Neural progenitor cell (in vitro differentiated cells): ENCODE measurements around the gene VPS26B.

Source experiments
- CTCF ChIP-seq: fragments of 200-600 bp; sonication (generic); IDR thresholded peaks from 2 replicates; pipeline ENCODE4 v1.5.1; 2017; ENCODE audit warnings: antibody characterized with exemption, mild to moderate bottlenecking
- EZH2 ChIP-seq: fragments of 200-600 bp; sonication (generic); IDR thresholded peaks from 2 replicates; pipeline ENCODE4 v1.6.1; 2017; ENCODE audit warnings: antibody characterized with exemption, mild to moderate bottlenecking, moderate library complexity

DNA sequence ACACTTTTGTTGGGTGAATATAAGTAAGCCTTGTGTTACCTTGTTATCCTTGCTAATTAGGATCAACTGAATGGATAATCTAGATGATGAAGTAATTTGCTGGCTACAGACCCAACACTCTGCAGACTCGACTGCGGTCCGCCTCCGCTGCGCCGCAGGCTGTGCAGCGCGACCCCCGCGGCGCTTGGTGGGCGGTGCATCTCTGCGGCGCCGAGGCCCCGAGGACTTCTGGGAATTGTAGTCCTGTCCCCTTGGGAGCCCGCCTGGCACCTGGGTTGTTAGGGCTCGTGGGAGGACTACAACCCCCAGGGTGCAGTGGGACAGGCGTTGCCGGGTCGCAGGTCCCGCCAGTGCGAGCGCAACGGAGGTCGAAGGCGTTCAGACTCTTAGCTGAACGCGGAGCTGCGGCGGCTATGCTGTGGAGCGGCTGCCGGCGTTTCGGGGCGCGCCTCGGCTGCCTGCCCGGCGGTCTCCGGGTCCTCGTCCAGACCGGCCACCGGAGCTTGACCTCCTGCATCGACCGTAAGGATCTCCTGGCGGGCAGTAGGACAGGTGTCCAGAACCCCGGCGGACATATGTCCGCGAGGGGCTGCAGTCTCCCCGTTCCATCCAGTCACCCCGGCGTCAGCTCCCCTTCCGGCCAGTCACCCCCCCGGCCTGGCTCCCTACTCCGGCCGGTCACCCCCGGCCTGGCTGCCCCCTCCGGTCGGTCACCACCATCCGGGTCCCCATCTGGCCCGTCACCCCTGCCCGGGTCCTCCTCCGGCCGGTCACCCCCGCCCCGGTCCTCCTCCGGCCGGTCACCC lies 28.9 kb downstream of the VPS26B start, which contains the start of the genes ACAD8 and THYN1:
- no peak for TF ChIP-seq CTCF
- TF ChIP-seq EZH2, result peak; percentile 20
